HCT116 (cell line): ENCODE data around the gene GRIP2. TPM values are rescaled to one million over a fixed set of nuclear protein-coding genes. Genes with fewer than 3 reads are reported as not detected.

Experiments
- ATAC-seq: fragments of 200-7000 bp; cut with Tn5 transposase; 2 replicates; pipeline ENCODE4 v1.9.1; 2020; ENCODE audit warnings: mild to moderate bottlenecking, moderate library complexity
- BruUV-seq: library from RNA; stranded (reverse); fragments of 400-500 nt; replicated peaks from 2 replicates; lab custom pipeline; 2021; lab: Mats Ljungman, UMichigan
- CTCF ChIA-PET: fragments of 300-600 bp; sonication (Branson Sonifier 250); formaldehyde crosslinking; loops from one replicate; lab custom pipeline; 2021; ENCODE audit warnings: antibody characterized with exemption; lab: Charles Lee
- POLR2A ChIA-PET: fragments of 300-600, 350-600 bp; sonication (Branson Sonifier 250); formaldehyde crosslinking; loops from one replicate; lab custom pipeline; 2021; ENCODE audit warnings: antibody characterized with exemption; lab: Charles Lee
- RAD21 ChIA-PET, 2 experiments: fragments of 300-600 bp; sonication (Branson Sonifier 250); formaldehyde crosslinking; loops; one replicate each; lab custom pipeline; 2023; ENCODE audit warnings: low total read pairs in 2 of 2; ENCODE audit not compliant: uncharacterized antibody in 2 of 2, unreplicated experiment in 2 of 2, low non-redundant PET in 1 of 2; lab: Charles Lee
- DNase-seq: peaks from one replicate; pipeline ENCODE4 v3.0.0-alpha.2; 2010; ENCODE audit warnings: low read depth, low spot score
- H2AFZ ChIP-seq: fragments of 200-600 bp; shearing (Covaris generic), sonication (generic); 2 replicates; pipeline ENCODE4 v1.6.1; 2017; ENCODE audit warnings: low read depth, mixed run types, mixed read lengths, antibody characterized with exemption, low read length; ENCODE audit not compliant: poor library complexity, severe bottlenecking
- H3K27ac ChIP-seq: 2 replicates; pipeline ENCODE4 v1.5.1; 2012; ENCODE audit warnings: low read depth, low read length
- H3K27me3 ChIP-seq: fragments of 200-600 bp; sonication (generic); 2 replicates; pipeline ENCODE4 v1.6.1; 2016; ENCODE audit warnings: mixed run types, low read length, mixed read lengths; ENCODE audit not compliant: insufficient read depth
- H3K36me3 ChIP-seq, 2 experiments: fragments of 200-500 bp in 1 of 2; fragments of 200-600 bp in 1 of 2; sonication (Bioruptor generic) in 1 of 2; sonication (generic) in 1 of 2; 2 replicates each; pipeline versions ENCODE4 v1.5.1 to v1.6.1; 2014 to 2016; ENCODE audit warnings: low read length in 2 of 2, inconsistent platforms in 1 of 2, mixed read lengths in 1 of 2, mixed run types in 1 of 2; ENCODE audit not compliant: insufficient read depth in 2 of 2, control insufficient read depth in 1 of 2
- H3K4me1 ChIP-seq, 2 experiments: fragments of 200-600 bp in 1 of 2; sonication (generic) in 1 of 2; 2 replicates each; pipeline versions ENCODE4 v1.5.1 to v1.6.1; 2012 to 2017; ENCODE audit warnings: low read length in 2 of 2, inconsistent platforms in 1 of 2, mild to moderate bottlenecking in 1 of 2, mixed read lengths in 1 of 2, mixed run types in 1 of 2, moderate library complexity in 1 of 2; ENCODE audit not compliant: insufficient read depth in 2 of 2, control insufficient read depth in 1 of 2
- H3K4me2 ChIP-seq: fragments of 200-600 bp; sonication (generic); 2 replicates; pipeline ENCODE4 v1.6.1; 2017; ENCODE audit warnings: mixed run types, low read length, mixed read lengths
- H3K4me3 ChIP-seq, 2 experiments: fragments of 200-600 bp in 1 of 2; sonication (generic) in 1 of 2; replicated peaks in 1 of 2; 2 replicates each; pipeline ENCODE4 v1.5.1; 2011 to 2016; ENCODE audit warnings: low read length in 2 of 2, control low read depth in 1 of 2, low read depth in 1 of 2, mild to moderate bottlenecking in 1 of 2, mixed read lengths in 1 of 2, mixed run types in 1 of 2
- H3K79me2 ChIP-seq: fragments of 200-600 bp; sonication (generic); 2 replicates; pipeline ENCODE4 v1.6.1; 2017; ENCODE audit warnings: mild to moderate bottlenecking, mixed run types, low read length, moderate library complexity, mixed read lengths; ENCODE audit not compliant: insufficient read depth
- H3K9ac ChIP-seq: fragments of 200-600 bp; sonication (generic); 2 replicates; pipeline ENCODE4 v1.6.1; 2016; ENCODE audit warnings: low read length, mixed read lengths
- H3K9me2 ChIP-seq: fragments of 200-600 bp; sonication (generic), shearing (Covaris generic); 2 replicates; pipeline ENCODE4 v1.6.1; 2017; ENCODE audit warnings: mixed run types, mild to moderate bottlenecking, moderate library complexity; ENCODE audit not compliant: insufficient read depth
- H3K9me3 ChIP-seq, 2 experiments: fragments of 200-500 bp in 1 of 2; fragments of 200-600 bp in 1 of 2; sonication (Bioruptor generic) in 1 of 2; sonication (generic) in 1 of 2; 2 replicates each; pipeline ENCODE4 v1.6.1; 2014 to 2017; ENCODE audit warnings: low read length in 2 of 2, mixed read lengths in 2 of 2, inconsistent platforms in 1 of 2, low read depth in 1 of 2, mild to moderate bottlenecking in 1 of 2, mixed run types in 1 of 2, moderate library complexity in 1 of 2; ENCODE audit not compliant: control insufficient read depth in 1 of 2, insufficient read depth in 1 of 2
- H4K20me1 ChIP-seq: fragments of 200-600 bp; sonication (generic), shearing (Covaris generic); 2 replicates; pipeline ENCODE4 v1.6.1; 2017; ENCODE audit warnings: mixed run types, mild to moderate bottlenecking, moderate library complexity; ENCODE audit not compliant: insufficient read depth
- CEBPB ChIP-seq: IDR thresholded peaks from 2 replicates; pipeline ENCODE4 v1.6.1; 2012; ENCODE audit warnings: low read depth
- EZH2 ChIP-seq: fragments of 200-600 bp; sonication (generic); IDR thresholded peaks from 2 replicates; pipeline ENCODE4 v1.6.1; 2017; ENCODE audit warnings: antibody characterized with exemption, mixed run types
- EZH2phosphoT487 ChIP-seq: fragments of 200-600 bp; IDR thresholded peaks from 2 replicates; pipeline ENCODE4 v1.6.1; 2018; ENCODE audit warnings: antibody characterized with exemption, borderline replicate concordance
- FOSL1 ChIP-seq: IDR thresholded peaks from 2 replicates; pipeline ENCODE4 v1.6.1; 2012; ENCODE audit warnings: low read depth
- MAX ChIP-seq: IDR thresholded peaks from 2 replicates; pipeline ENCODE4 v1.6.1; 2012
- POLR2AphosphoS5 ChIP-seq: IDR thresholded peaks from 2 replicates; pipeline ENCODE4 v1.6.1; 2011; ENCODE audit warnings: mild to moderate bottlenecking, low read depth, low read length, moderate library complexity
- RAD21 ChIP-seq: IDR thresholded peaks from 2 replicates; pipeline ENCODE4 v1.6.1; 2012; ENCODE audit warnings: low read depth, mild to moderate bottlenecking
- REST ChIP-seq: IDR thresholded peaks from 2 replicates; pipeline ENCODE4 v1.6.1; 2012; ENCODE audit warnings: low read depth
- SIN3A ChIP-seq: IDR thresholded peaks from 2 replicates; pipeline ENCODE4 v1.6.1; 2012; ENCODE audit warnings: low read depth
- SP1 ChIP-seq: IDR thresholded peaks from 2 replicates; pipeline ENCODE4 v1.6.1; 2012; ENCODE audit warnings: low read depth
- SRF ChIP-seq: IDR thresholded peaks from 2 replicates; pipeline ENCODE4 v1.6.1; 2012; ENCODE audit warnings: low read depth
- TCF7L2 ChIP-seq: IDR thresholded peaks from 2 replicates; pipeline ENCODE4 v1.7.0; 2011; ENCODE audit warnings: borderline replicate concordance, inconsistent platforms; ENCODE audit not compliant: insufficient read depth, insufficient read length; ENCODE audit errors: extremely low read depth
- YY1 ChIP-seq: IDR thresholded peaks from 2 replicates; pipeline ENCODE4 v1.6.1; 2011; ENCODE audit warnings: low read length, low read depth, moderate library complexity, mild to moderate bottlenecking; ENCODE audit not compliant: insufficient replicate concordance; ENCODE audit errors: extremely low read depth
- ZFX ChIP-seq: fragments of 450-650 bp; IDR thresholded peaks from 2 replicates; pipeline ENCODE4 v1.6.1; 2017
- intact Hi-C: fragments of 100-400 bp; cut with micrococcal nuclease; formaldehyde crosslinking; loops from 2 replicates; pipeline ENCODE4 v1.10.0; 2022
- total RNA-seq: library from RNA; stranded (reverse); gene quantifications from one replicate; pipeline ENCODE4 v1.2.1, GENCODE V29; 2021; ENCODE audit not compliant: unreplicated experiment
- TF ChIP-seq, protein P1 (sequence below): IDR thresholded peaks from 2 replicates; pipeline ENCODE4 v1.6.1; 2012

GRIP2 gene
- total RNA-seq, 1 experiment from 2014 or later = 0.34 TPM

- no peak for TF ChIP-seq TCF7L2
Measured at GRCh38 chr3:14503033-14503705, 37.0 kb downstream of the GRIP2 start (continued).

GRCh38 chr3:14502472-14502871, 37.7 kb downstream of the GRIP2 start:
- BruUV-seq = no TSS peak
- TF ChIP-seq REST = no peak
- TF ChIP-seq RAD21 = no peak
- TF ChIP-seq SIN3A = no peak
- TF ChIP-seq EZH2 = no peak
- TF ChIP-seq POLR2AphosphoS5 = no peak
- TF ChIP-seq CEBPB = no peak
- TF ChIP-seq, protein P1, sequence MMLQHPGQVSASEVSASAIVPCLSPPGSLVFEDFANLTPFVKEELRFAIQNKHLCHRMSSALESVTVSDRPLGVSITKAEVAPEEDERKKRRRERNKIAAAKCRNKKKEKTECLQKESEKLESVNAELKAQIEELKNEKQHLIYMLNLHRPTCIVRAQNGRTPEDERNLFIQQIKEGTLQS = no peak
- no peak for TF ChIP-seq SRF
- TF ChIP-seq EZH2phosphoT487 = no peak
- TF ChIP-seq ZFX = no peak
- TF ChIP-seq YY1 = no peak
- TF ChIP-seq SP1 = no peak
- no peak for TF ChIP-seq MAX
- TF ChIP-seq FOSL1 = no peak
- intact Hi-C loops = no loop called here
- Histone ChIP-seq H4K20me1 (no peaks in the 10 kb centered on the region), H3K27ac (no peak overlapping the region), H3K4me1 (no peaks in the 10 kb centered on the region), H3K9me3 (peaks cover 5 to 11% of the 10 kb centered on the region in 2 experiments; a peak in 1 of 4 replicates), H3K36me3 (no peaks in the 10 kb centered on the region), H3K79me2 (no peaks in the 10 kb centered on the region), H3K4me2 (no peak overlapping the region), H3K9me2 (no peaks in the 10 kb centered on the region), H3K4me3 (no peak overlapping the region), H3K27me3 (no peaks in the 10 kb centered on the region), H3K9ac (no peak overlapping the region), H2AFZ (no peak overlapping the region)
- ChIA-PET RAD21 (no interaction called here), POLR2A (no interaction called here), CTCF (no interaction called here)
- DNase-seq (no peak), ATAC-seq (no peak)
